ENCODE results near the gene ERFL.
"Not testable (repeated sequence)": the region's sequence is repeated elsewhere in the genome, so short reads cannot be mapped to it uniquely, and the experiment has no call there.

Gene ERFL

DNA sequence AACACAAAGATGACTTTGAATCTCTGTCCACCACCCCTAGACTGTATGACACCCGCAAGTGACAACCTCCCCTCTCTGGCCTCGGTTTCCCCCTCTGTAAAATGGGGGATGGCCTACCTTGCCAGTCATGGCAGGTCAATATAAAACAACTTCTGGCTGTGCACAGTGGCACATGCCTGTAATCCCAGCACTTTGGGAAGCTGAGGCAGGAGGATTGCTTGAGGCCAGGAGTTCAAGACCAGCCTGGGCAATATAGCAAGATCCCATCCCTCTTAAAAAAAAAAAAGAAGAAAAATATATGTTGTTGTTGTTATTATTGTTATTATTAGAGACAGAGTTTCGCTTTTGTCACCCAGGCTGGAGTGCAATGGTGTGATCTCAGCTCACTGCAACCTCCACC, 52.3 kb downstream of the ERFL start:
- not testable (repeated sequence) for DNase-seq

GRCh38 chr19:41872775-41873647, 55.2 kb downstream of the ERFL start:
- DNase-seq, result peak; percentile 73

GRCh38 chr19:41872384-41872774, 55.9 kb downstream of the ERFL start:
- DNase-seq, result no peak

DNA sequence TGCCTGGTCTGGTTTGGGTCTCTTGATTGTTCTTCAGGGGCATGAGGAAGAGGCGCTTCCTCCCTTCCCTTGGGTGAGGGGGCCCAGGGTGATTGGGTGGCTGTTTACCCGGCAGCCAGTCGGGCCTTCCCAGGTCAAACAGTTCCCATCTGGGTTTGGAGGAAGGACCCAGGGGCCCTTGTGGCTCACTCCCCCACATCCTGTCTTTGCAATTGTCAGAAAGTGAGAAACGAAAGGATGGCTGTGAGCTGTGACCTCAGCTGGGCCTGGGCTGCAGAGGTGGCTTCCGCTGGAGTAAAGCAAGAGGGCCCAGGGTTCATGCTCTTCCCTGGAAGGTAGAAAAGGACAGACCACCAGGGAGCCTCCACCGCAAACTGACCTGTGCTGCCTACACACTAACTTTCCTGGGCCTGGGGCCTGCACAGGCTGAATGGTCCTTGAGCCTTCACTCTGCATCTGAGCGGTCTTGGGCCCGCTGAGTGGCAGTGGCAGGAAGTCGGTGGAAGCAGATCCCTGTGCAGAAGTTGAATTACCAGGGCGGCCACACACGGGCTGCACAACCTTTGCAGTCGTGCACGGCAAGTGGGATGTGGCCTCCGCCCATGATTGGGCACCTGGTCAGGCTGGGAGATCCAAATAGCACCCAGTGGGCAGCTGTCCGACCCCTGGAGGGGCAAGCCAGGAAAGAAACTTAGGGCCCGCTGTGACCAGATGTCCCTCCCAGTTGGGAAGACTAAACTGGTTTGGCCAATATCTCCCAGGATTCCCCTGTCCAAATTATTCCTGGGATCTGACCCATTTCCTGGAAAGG, 56.5 kb downstream of the ERFL start:
- peak; percentile 53 for DNase-seq

- DNase-seq, result no peak
These were observed 57.8 kb downstream of the ERFL start for GRCh38 chr19:41870401-41870873.

GRCh38 chr19:41869374-41869955, 58.8 kb downstream of the ERFL start:
- DNase-seq, result no peak

DNA sequence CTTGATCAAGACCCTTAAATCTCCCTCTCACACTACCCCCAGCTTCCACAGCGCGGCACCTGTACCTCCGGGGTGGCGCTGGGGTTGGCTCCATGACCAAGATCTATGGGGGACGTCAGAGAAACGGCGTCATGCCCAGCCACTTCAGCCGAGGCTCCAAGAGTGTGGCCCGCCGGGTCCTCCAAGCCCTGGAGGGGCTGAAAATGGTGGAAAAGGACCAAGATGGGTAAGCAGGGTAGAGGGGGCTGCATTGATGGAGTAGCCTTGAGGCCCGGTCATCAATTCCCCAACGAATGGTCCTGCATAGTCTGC, 59.3 kb downstream of the ERFL start:
- no peak for DNase-seq

GRCh38 chr19:41868120-41868988, 59.9 kb downstream of the ERFL start:
- no peak for DNase-seq

- no peak for DNase-seq
These were observed 62.0 kb downstream of the ERFL start for GRCh38 chr19:41866284-41866683.

DNA sequence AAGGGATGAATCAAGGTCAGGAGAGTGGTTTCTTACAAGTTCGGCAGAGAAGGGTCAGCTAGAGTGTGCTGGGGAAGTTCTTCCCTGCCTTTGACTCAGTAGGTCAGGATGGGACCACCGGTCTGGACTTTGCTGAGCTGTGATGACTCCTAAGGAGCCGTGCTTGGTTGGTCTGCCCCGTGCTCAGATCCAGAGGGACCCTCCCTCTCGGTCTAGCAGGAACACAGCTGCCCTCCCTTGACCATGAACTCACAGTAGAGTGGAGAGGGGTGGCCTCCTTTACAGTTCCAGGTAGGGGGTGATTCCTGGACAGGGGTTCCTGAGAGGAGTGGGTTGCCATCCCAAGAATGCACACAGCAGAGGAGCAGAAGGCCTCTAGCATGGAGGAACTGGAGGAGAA, 63.9 kb downstream of the ERFL start:
- DNase-seq, result no peak

DNA sequence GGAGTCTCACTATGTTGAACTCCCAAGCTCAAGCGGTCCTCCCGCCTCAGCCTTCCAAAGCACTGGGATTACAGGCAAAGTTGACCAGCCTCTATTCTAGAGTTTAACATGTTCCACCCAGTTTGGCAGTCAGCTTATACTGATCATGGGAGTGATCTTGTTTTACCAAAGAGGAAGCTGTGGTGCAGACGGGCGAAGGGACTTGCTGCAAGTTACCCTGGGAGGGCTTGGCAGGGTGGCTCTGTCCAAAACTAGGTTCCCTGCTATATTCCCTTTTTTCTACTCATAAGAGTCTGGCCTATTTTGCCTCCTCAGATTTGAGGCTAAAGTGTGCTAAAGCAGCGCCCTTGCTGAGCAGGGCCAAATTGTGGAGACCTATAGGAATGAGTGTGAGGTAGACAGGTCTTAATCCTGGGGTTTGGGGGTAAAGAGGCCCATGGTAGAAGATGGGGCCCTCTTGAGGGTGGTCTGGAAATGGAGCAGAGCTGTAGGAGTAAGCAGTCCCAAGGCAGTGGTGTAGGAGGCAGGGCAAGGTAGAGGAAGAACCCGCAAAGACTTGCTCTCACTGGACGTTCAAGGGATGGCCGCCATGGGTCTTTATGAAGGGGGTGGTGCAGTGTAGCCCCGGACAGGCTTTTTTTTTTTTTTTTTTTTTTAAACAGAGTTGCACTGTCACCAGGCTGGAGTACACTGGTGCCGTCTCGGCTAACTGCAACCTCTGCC, 64.9 kb downstream of the ERFL start:
- no peak for DNase-seq

- DNase-seq, result no peak
These were observed 65.7 kb downstream of the ERFL start for GRCh38 chr19:41862445-41862986.

GRCh38 chr19:41861846-41862245, 66.4 kb downstream of the ERFL start:
- no peak for DNase-seq

GRCh38 chr19:41861116-41861768, 67.0 kb downstream of the ERFL start:
- DNase-seq, result no peak

DNA sequence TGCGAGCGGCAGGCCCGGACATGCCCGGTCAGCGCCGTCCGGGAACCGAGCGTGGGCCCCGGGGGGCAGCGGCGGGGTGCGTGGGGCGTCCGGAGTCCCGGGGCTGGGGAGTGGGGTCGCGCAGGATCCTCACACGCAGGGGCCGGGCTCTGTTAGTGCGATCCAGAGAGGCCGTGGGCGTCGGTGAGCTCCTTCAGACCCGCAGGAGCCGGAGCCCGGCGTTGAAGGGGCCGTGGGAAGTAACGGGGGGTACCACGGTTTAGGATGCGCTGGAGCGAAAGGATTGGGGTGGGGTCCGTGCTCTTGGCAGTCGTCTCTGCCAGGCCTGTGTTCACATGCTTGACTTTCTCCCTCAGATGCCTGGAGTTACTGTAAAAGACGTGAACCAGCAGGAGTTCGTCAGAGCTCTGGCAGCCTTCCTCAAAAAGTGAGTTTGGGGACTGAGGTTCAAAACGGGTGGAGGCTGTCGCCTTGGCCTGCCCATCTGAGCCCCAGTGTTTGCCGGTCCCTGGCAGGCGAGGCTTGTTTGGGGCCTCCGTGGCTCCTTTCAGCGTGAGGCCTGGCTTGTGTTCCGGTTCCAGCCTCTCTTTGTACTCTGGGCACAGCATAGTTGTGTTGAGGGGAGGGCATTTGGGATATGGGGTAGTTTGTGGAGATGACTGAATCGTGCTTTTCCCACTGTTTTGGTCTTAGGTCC, 67.7 kb downstream of the ERFL start:
- DNase-seq, result peak; percentile 56

GRCh38 chr19:41859618-41860418, 68.4 kb downstream of the ERFL start, which contains the start of gene RPS19:
TSS of gene RPS19 (plus strand) at chr19:41860255. CDS start at chr19:41860775, 520 bp downstream.
- peak; percentile 98 for DNase-seq

GRCh38 chr19:41859213-41859617, 69.0 kb downstream of the ERFL start:
- DNase-seq, result no peak

All from stimulated activated CD4-positive, alpha-beta T cell treated with anti-CD3 and anti-CD28 coated beads, Interleukin-4, amount 100 ng/mL, for 1 hour (primary cell).